ENCODE measurements around the gene UCHL1.

- no peak for TF ChIP-seq EGR1 (IDR thresholded peaks at IDR 0.05)
- TF ChIP-seq NFIC (IDR thresholded peaks at IDR 0.05) = no peak
- no peak for TF ChIP-seq RAD21 (IDR thresholded peaks at IDR 0.05; ENCODE audit: low read depth)
- no peak for TF ChIP-seq TAF1 (IDR thresholded peaks at IDR 0.05; ENCODE audit: low read depth)
- no peak for TF ChIP-seq CEBPB (IDR thresholded peaks at IDR 0.05)
- no peak for TF ChIP-seq ZBTB7A (IDR thresholded peaks at IDR 0.05; ENCODE audit: low read depth)
- TF ChIP-seq REST (IDR thresholded peaks at IDR 0.05; ENCODE audit: low read depth) = no peak
- no peak for TF ChIP-seq MAX (IDR thresholded peaks at IDR 0.05)
- TF ChIP-seq FOXM1 (IDR thresholded peaks at IDR 0.05; ENCODE audit: borderline replicate concordance, low read depth) = no peak
- TF ChIP-seq EP300 (IDR thresholded peaks at IDR 0.05; ENCODE audit: borderline replicate concordance) = no peak
- no peak for TF ChIP-seq YY1 (IDR thresholded peaks at IDR 0.05; ENCODE audit: low read depth)
Observed at GRCh38 chr4:41264212-41264611, 7.5 kb downstream of the UCHL1 start.
